Skeletal muscle tissue (tissue), 4 donors: ENCODE data around the gene PRSS8. TPM values are rescaled to one million over a fixed set of nuclear protein-coding genes. Genes with fewer than 3 reads are reported as not detected.
A peak's percentile ranks its signal among the peaks of the same experiment; 100 is the strongest.
"Not testable (repeated sequence)": the region's sequence is repeated elsewhere in the genome, so short reads cannot be mapped to it uniquely, and the experiment has no call there.

Source experiments
- H3K27ac ChIP-seq: one replicate; pipeline ENCODE4 v1.7.0; 2013; ENCODE audit warnings: mild to moderate bottlenecking, low read depth, low read length, inconsistent platforms
- H3K27me3 ChIP-seq, 3 donors: one replicate each; pipeline ENCODE4 v1.7.0; 2013; ENCODE audit warnings: low read length in 3 of 3; ENCODE audit not compliant: control insufficient read depth in 3 of 3, insufficient read depth in 3 of 3
- H3K36me3 ChIP-seq, 3 donors: one replicate each; pipeline ENCODE4 v1.7.0; 2013; ENCODE audit warnings: low read length in 3 of 3; ENCODE audit not compliant: control insufficient read depth in 3 of 3, insufficient read depth in 3 of 3
- H3K4me1 ChIP-seq, 3 donors: one replicate each; pipeline ENCODE4 v1.7.0; 2013; ENCODE audit warnings: low read length in 3 of 3, mild to moderate bottlenecking in 3 of 3; ENCODE audit not compliant: control insufficient read depth in 3 of 3, insufficient read depth in 3 of 3
- H3K4me3 ChIP-seq, 3 donors: one replicate each; pipeline ENCODE4 v1.7.0; 2013; ENCODE audit warnings: low read length in 3 of 3
- H3K9ac ChIP-seq, 3 donors: one replicate each; pipeline ENCODE4 v1.7.0; 2013; ENCODE audit warnings: low read length in 3 of 3, mild to moderate bottlenecking in 3 of 3, moderate library complexity in 2 of 3, low read depth in 1 of 3
- H3K9me3 ChIP-seq, 3 donors: one replicate each; pipeline ENCODE4 v1.7.0; 2013; ENCODE audit warnings: low read length in 3 of 3; ENCODE audit not compliant: control insufficient read depth in 3 of 3
- total RNA-seq: library from RNA; depleted of rRNA; stranded (reverse); fragments of >200 nt; gene quantifications from one replicate; pipeline ENCODE4 v1.2.3, GENCODE V29; 2014
- donor health status: Osteomylitis.

The PRSS8 gene
- total RNA-seq, 1 donor from 2014 or later: not detected

GRCh38 chr16:31145398-31145990 is 10.0 kb upstream of the PRSS8 start:
- H3K4me3 ChIP-seq: no peak overlapping the region
- H3K27me3 ChIP-seq: peaks cover 8 to 14% (median 12%) of the 10 kb centered on the region in 3 donors
- H3K27ac ChIP-seq: no peak overlapping the region
- no peaks in the 10 kb centered on the region for H3K36me3 ChIP-seq
- H3K9ac ChIP-seq: no peak overlapping the region
- peaks cover 17 to 20% (median 17%) of the 10 kb centered on the region in 3 donors for H3K4me1 ChIP-seq
- H3K9me3 ChIP-seq: no peaks in the 10 kb centered on the region

- peaks cover 11 to 15% (median 14%) of the 10 kb centered on the region in 3 donors for H3K4me1 ChIP-seq
- H3K9me3 ChIP-seq, H3K4me3 ChIP-seq, H3K9ac ChIP-seq, H3K36me3 ChIP-seq, H3K27ac ChIP-seq: not testable (repeated sequence)
- H3K27me3 ChIP-seq: peaks cover 8 to 14% (median 12%) of the 10 kb centered on the region in 3 donors
These were observed 8.9 kb upstream of the PRSS8 start for GRCh38 chr16:31144418-31144817.

- Histone ChIP-seq H3K27ac (no peak overlapping the region), H3K4me3 (no peak overlapping the region), H3K9me3 (no peaks in the 10 kb centered on the region), H3K9ac (no peak overlapping the region), H3K4me1 (peaks cover 18 to 22% (median 20%) of the 10 kb centered on the region in 3 donors), H3K27me3 (peaks cover 8 to 13% (median 12%) of the 10 kb centered on the region in 3 donors), H3K36me3 (no peaks in the 10 kb centered on the region)
These were observed 8.2 kb upstream of the PRSS8 start for GRCh38 chr16:31143694-31144148.

DNA sequence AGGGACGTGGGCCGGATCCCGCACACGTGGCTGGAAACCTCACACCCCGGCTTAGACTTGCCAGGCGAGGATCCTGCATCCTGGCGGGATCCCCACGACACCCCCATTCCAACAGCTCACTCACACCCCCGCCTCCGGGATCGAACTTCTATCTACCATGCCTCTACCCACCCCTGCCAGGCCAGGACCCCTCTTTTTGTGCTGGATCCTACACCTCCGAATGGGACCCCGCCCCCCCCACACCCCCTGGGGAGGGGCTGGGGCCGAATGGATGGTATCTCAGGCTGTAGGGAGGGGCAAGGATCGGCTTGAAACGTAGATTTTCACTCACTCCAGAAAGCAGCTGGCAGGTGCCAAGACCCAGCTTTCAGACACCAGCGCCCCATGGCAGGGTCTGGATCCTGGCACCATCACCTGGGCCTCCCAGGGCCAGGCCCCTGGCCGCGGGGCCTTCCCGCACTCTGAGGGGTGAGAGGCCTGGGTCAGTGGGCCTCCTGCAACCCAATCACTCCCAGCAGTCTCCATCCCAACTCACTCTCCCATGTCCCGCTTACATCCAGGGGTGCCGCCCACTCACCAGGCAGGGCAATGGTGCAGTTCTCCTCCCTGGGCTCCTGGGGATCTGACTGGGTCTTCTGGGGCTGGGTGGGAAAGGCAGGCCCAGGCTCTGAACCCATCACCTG is 7.6 kb upstream of the PRSS8 start:
- peak overlapping the region; percentile 70 for H3K27ac ChIP-seq
- no peaks in the 10 kb centered on the region for H3K9me3 ChIP-seq
- no peaks in the 10 kb centered on the region for H3K36me3 ChIP-seq
- H3K27me3 ChIP-seq: peaks cover 6 to 8% (median 7%) of the 10 kb centered on the region in 3 donors
- H3K4me3 ChIP-seq: peak overlapping the region; percentile 43 to 76 (median 72)
- H3K9ac ChIP-seq: peak overlapping the region; percentile 59 to 88 (median 74)
- H3K4me1 ChIP-seq: peaks cover 24 to 28% (median 25%) of the 10 kb centered on the region in 3 donors

- peaks cover 24 to 30% (median 26%) of the 10 kb centered on the region in 3 donors for H3K4me1 ChIP-seq
- peak overlapping the region; percentile 71 to 76 (median 72) for H3K4me3 ChIP-seq
- no peaks in the 10 kb centered on the region for H3K36me3 ChIP-seq
- H3K9me3 ChIP-seq: no peaks in the 10 kb centered on the region
- H3K27me3 ChIP-seq: peaks cover under 1 to 3% (median 2%) of the 10 kb centered on the region in 3 donors
- peak overlapping the region; percentile 70 for H3K27ac ChIP-seq
- H3K9ac ChIP-seq: peak overlapping the region; percentile 59 to 88 (median 74)
These were observed 6.8 kb upstream of the PRSS8 start for GRCh38 chr16:31142109-31143010.

DNA sequence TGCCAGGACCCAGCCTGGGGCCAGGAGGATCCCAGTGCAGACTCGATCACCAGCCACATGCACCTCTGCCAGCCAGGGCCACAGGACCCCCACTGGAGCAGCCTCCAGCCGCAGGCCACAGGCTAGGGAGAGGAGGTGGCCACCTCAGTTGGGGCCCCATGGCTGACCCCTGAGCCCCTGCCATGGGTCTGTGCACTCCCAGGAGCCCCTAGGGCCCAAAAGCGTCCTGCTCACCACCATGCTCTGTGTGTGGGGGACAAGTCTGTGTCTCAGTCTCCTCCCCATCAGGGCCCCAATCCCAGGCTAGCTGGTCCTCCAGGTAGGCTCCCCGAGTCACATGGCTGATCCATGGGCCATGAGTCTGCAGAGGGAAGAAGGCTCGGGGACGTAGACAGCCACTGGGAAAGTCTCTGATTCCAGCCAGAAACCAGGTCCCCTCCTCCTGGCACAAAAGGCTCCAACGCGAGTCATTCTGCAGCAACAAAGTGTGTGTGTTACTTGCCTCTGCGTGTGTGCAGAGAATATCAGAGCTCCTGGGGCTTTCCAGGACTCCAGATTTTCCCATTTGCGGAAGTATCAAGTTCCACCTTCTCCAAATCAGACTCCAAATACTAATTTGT is 6.1 kb upstream of the PRSS8 start:
- peaks cover 0 to 3% (median 2%) of the 10 kb centered on the region in 3 donors for H3K27me3 ChIP-seq
- peak overlapping the region; percentile 51 to 71 (median 58) for H3K4me3 ChIP-seq
- H3K9ac ChIP-seq: peak overlapping the region; percentile 48 to 88 (median 55)
- H3K36me3 ChIP-seq: no peaks in the 10 kb centered on the region
- peak overlapping the region; percentile 70 for H3K27ac ChIP-seq
- peaks cover 24 to 30% (median 26%) of the 10 kb centered on the region in 3 donors for H3K4me1 ChIP-seq
- H3K9me3 ChIP-seq: no peaks in the 10 kb centered on the region

GRCh38 chr16:31141071-31141469 is 5.5 kb upstream of the PRSS8 start:
- not testable (repeated sequence) for H3K36me3 ChIP-seq, H3K27me3 ChIP-seq, H3K9me3 ChIP-seq
- peak overlapping the region in 2 of 3 donors; percentile 55 to 88 for H3K9ac ChIP-seq
- H3K27ac ChIP-seq: peak overlapping the region; percentile 70
- H3K4me3 ChIP-seq: peak overlapping the region in 1 of 3 donors; percentile 51
- peaks cover 24 to 30% (median 26%) of the 10 kb centered on the region in 3 donors for H3K4me1 ChIP-seq

- peak overlapping the region; percentile 35 to 54 (median 50) for H3K9ac ChIP-seq
- H3K36me3 ChIP-seq: no peaks in the 10 kb centered on the region
- peaks cover 25 to 36% (median 26%) of the 10 kb centered on the region in 3 donors for H3K4me1 ChIP-seq
- no peaks in the 10 kb centered on the region for H3K9me3 ChIP-seq
- H3K4me3 ChIP-seq: peak overlapping the region in 2 of 3 donors; percentile 29 to 43
- H3K27me3 ChIP-seq: no peaks in the 10 kb centered on the region
- peak overlapping the region; percentile 56 for H3K27ac ChIP-seq
These were observed 3.4 kb upstream of the PRSS8 start for GRCh38 chr16:31138621-31139578.
